HCT116 (cell line): ENCODE results near the gene PLAGL1. TPM values are rescaled to one million over a fixed set of nuclear protein-coding genes. Genes with fewer than 3 reads are reported as not detected.

Experiments
- ATAC-seq: fragments of 200-7000 bp; cut with Tn5 transposase; 2 replicates; pipeline ENCODE4 v1.9.1; 2020; ENCODE audit warnings: mild to moderate bottlenecking, moderate library complexity
- BruUV-seq: library from RNA; stranded (reverse); fragments of 400-500 nt; replicated peaks from 2 replicates; lab custom pipeline; 2021; lab: Mats Ljungman, UMichigan
- CTCF ChIA-PET: fragments of 300-600 bp; sonication (Branson Sonifier 250); formaldehyde crosslinking; loops from one replicate; lab custom pipeline; 2021; ENCODE audit warnings: antibody characterized with exemption; lab: Charles Lee
- POLR2A ChIA-PET: fragments of 300-600, 350-600 bp; sonication (Branson Sonifier 250); formaldehyde crosslinking; loops from one replicate; lab custom pipeline; 2021; ENCODE audit warnings: antibody characterized with exemption; lab: Charles Lee
- RAD21 ChIA-PET, 2 experiments: fragments of 300-600 bp; sonication (Branson Sonifier 250); formaldehyde crosslinking; loops; one replicate each; lab custom pipeline; 2023; ENCODE audit warnings: low total read pairs in 2 of 2; ENCODE audit not compliant: uncharacterized antibody in 2 of 2, unreplicated experiment in 2 of 2, low non-redundant PET in 1 of 2; lab: Charles Lee
- DNase-seq: peaks from one replicate; pipeline ENCODE4 v3.0.0-alpha.2; 2010; ENCODE audit warnings: low read depth, low spot score
- H2AFZ ChIP-seq: fragments of 200-600 bp; shearing (Covaris generic), sonication (generic); 2 replicates; pipeline ENCODE4 v1.6.1; 2017; ENCODE audit warnings: low read depth, mixed run types, mixed read lengths, antibody characterized with exemption, low read length; ENCODE audit not compliant: poor library complexity, severe bottlenecking
- H3K27ac ChIP-seq: 2 replicates; pipeline ENCODE4 v1.5.1; 2012; ENCODE audit warnings: low read depth, low read length
- H3K27me3 ChIP-seq: fragments of 200-600 bp; sonication (generic); 2 replicates; pipeline ENCODE4 v1.6.1; 2016; ENCODE audit warnings: mixed run types, low read length, mixed read lengths; ENCODE audit not compliant: insufficient read depth
- H3K36me3 ChIP-seq, 2 experiments: fragments of 200-500 bp in 1 of 2; fragments of 200-600 bp in 1 of 2; sonication (Bioruptor generic) in 1 of 2; sonication (generic) in 1 of 2; 2 replicates each; pipeline versions ENCODE4 v1.5.1 to v1.6.1; 2014 to 2016; ENCODE audit warnings: low read length in 2 of 2, inconsistent platforms in 1 of 2, mixed read lengths in 1 of 2, mixed run types in 1 of 2; ENCODE audit not compliant: insufficient read depth in 2 of 2, control insufficient read depth in 1 of 2
- H3K4me1 ChIP-seq, 2 experiments: fragments of 200-600 bp in 1 of 2; sonication (generic) in 1 of 2; 2 replicates each; pipeline versions ENCODE4 v1.5.1 to v1.6.1; 2012 to 2017; ENCODE audit warnings: low read length in 2 of 2, inconsistent platforms in 1 of 2, mild to moderate bottlenecking in 1 of 2, mixed read lengths in 1 of 2, mixed run types in 1 of 2, moderate library complexity in 1 of 2; ENCODE audit not compliant: insufficient read depth in 2 of 2, control insufficient read depth in 1 of 2
- H3K4me2 ChIP-seq: fragments of 200-600 bp; sonication (generic); 2 replicates; pipeline ENCODE4 v1.6.1; 2017; ENCODE audit warnings: mixed run types, low read length, mixed read lengths
- H3K4me3 ChIP-seq, 2 experiments: fragments of 200-600 bp in 1 of 2; sonication (generic) in 1 of 2; replicated peaks in 1 of 2; 2 replicates each; pipeline ENCODE4 v1.5.1; 2011 to 2016; ENCODE audit warnings: low read length in 2 of 2, control low read depth in 1 of 2, low read depth in 1 of 2, mild to moderate bottlenecking in 1 of 2, mixed read lengths in 1 of 2, mixed run types in 1 of 2
- H3K79me2 ChIP-seq: fragments of 200-600 bp; sonication (generic); 2 replicates; pipeline ENCODE4 v1.6.1; 2017; ENCODE audit warnings: mild to moderate bottlenecking, mixed run types, low read length, moderate library complexity, mixed read lengths; ENCODE audit not compliant: insufficient read depth
- H3K9ac ChIP-seq: fragments of 200-600 bp; sonication (generic); 2 replicates; pipeline ENCODE4 v1.6.1; 2016; ENCODE audit warnings: low read length, mixed read lengths
- H3K9me2 ChIP-seq: fragments of 200-600 bp; sonication (generic), shearing (Covaris generic); 2 replicates; pipeline ENCODE4 v1.6.1; 2017; ENCODE audit warnings: mixed run types, mild to moderate bottlenecking, moderate library complexity; ENCODE audit not compliant: insufficient read depth
- H3K9me3 ChIP-seq, 2 experiments: fragments of 200-500 bp in 1 of 2; fragments of 200-600 bp in 1 of 2; sonication (Bioruptor generic) in 1 of 2; sonication (generic) in 1 of 2; 2 replicates each; pipeline ENCODE4 v1.6.1; 2014 to 2017; ENCODE audit warnings: low read length in 2 of 2, mixed read lengths in 2 of 2, inconsistent platforms in 1 of 2, low read depth in 1 of 2, mild to moderate bottlenecking in 1 of 2, mixed run types in 1 of 2, moderate library complexity in 1 of 2; ENCODE audit not compliant: control insufficient read depth in 1 of 2, insufficient read depth in 1 of 2
- H4K20me1 ChIP-seq: fragments of 200-600 bp; sonication (generic), shearing (Covaris generic); 2 replicates; pipeline ENCODE4 v1.6.1; 2017; ENCODE audit warnings: mixed run types, mild to moderate bottlenecking, moderate library complexity; ENCODE audit not compliant: insufficient read depth
- ATF3 ChIP-seq: IDR thresholded peaks from 2 replicates; pipeline ENCODE4 v1.6.1; 2012
- CBX3 ChIP-seq: IDR thresholded peaks from 2 replicates; pipeline ENCODE4 v1.6.1; 2012; ENCODE audit warnings: low read depth
- CEBPB ChIP-seq: IDR thresholded peaks from 2 replicates; pipeline ENCODE4 v1.6.1; 2012; ENCODE audit warnings: low read depth
- CTCF ChIP-seq, 3 experiments: fragments of 200-600 bp in 1 of 3; sonication (generic) in 1 of 3; IDR thresholded peaks in 2 of 3; conservative IDR thresholded peaks in 1 of 3; 2 replicates each; pipeline ENCODE4 v1.5.1; 2012 to 2017; ENCODE audit warnings: low read depth in 2 of 3, low read length in 2 of 3, antibody characterized with exemption in 1 of 3, borderline replicate concordance in 1 of 3, control low read depth in 1 of 3, mild to moderate bottlenecking in 1 of 3, mixed read lengths in 1 of 3, mixed run types in 1 of 3, moderate library complexity in 1 of 3; ENCODE audit not compliant: insufficient read depth in 1 of 3
- EGR1 ChIP-seq: IDR thresholded peaks from 2 replicates; pipeline ENCODE4 v1.6.1; 2012; ENCODE audit warnings: low read depth
- EZH2 ChIP-seq: fragments of 200-600 bp; sonication (generic); IDR thresholded peaks from 2 replicates; pipeline ENCODE4 v1.6.1; 2017; ENCODE audit warnings: antibody characterized with exemption, mixed run types
- EZH2phosphoT487 ChIP-seq: fragments of 200-600 bp; IDR thresholded peaks from 2 replicates; pipeline ENCODE4 v1.6.1; 2018; ENCODE audit warnings: antibody characterized with exemption, borderline replicate concordance
- JUND ChIP-seq: IDR thresholded peaks from 2 replicates; pipeline ENCODE4 v1.6.1; 2012
- MAX ChIP-seq: IDR thresholded peaks from 2 replicates; pipeline ENCODE4 v1.6.1; 2012
- REST ChIP-seq: IDR thresholded peaks from 2 replicates; pipeline ENCODE4 v1.6.1; 2012; ENCODE audit warnings: low read depth
- SIN3A ChIP-seq: IDR thresholded peaks from 2 replicates; pipeline ENCODE4 v1.6.1; 2012; ENCODE audit warnings: low read depth
- SRF ChIP-seq: IDR thresholded peaks from 2 replicates; pipeline ENCODE4 v1.6.1; 2012; ENCODE audit warnings: low read depth
- YY1 ChIP-seq: IDR thresholded peaks from 2 replicates; pipeline ENCODE4 v1.6.1; 2011; ENCODE audit warnings: low read length, low read depth, moderate library complexity, mild to moderate bottlenecking; ENCODE audit not compliant: insufficient replicate concordance; ENCODE audit errors: extremely low read depth
- ZFX ChIP-seq: fragments of 450-650 bp; IDR thresholded peaks from 2 replicates; pipeline ENCODE4 v1.6.1; 2017
- ZNF274 ChIP-seq: fragments of 200-500 bp; sonication (Bioruptor generic); IDR thresholded peaks from 2 replicates; pipeline ENCODE4 v1.6.1; 2014; ENCODE audit warnings: mild to moderate bottlenecking, low read depth, low read length, inconsistent platforms
- intact Hi-C: fragments of 100-400 bp; cut with micrococcal nuclease; formaldehyde crosslinking; loops from 2 replicates; pipeline ENCODE4 v1.10.0; 2022
- total RNA-seq: library from RNA; stranded (reverse); gene quantifications from one replicate; pipeline ENCODE4 v1.2.1, GENCODE V29; 2021; ENCODE audit not compliant: unreplicated experiment

PLAGL1 gene
- total RNA-seq, 1 experiment from 2014 or later = 35.6 TPM

- DNase-seq (no peak), ATAC-seq (no peak)
- Histone ChIP-seq H3K79me2 (no peaks in the 10 kb centered on the region), H3K27me3 (no peaks in the 10 kb centered on the region), H3K4me1 (no peaks in the 10 kb centered on the region), H3K9me3 (no peaks in the 10 kb centered on the region), H3K4me2 (no peak overlapping the region), H2AFZ (no peak overlapping the region), H3K9me2 (no peaks in the 10 kb centered on the region), H3K4me3 (no peak overlapping the region), H3K9ac (no peak overlapping the region), H3K36me3 (no peaks in the 10 kb centered on the region), H4K20me1 (no peaks in the 10 kb centered on the region), H3K27ac (no peak overlapping the region)
- ChIA-PET POLR2A (no interaction called here), RAD21 (no interaction called here), CTCF (interaction anchor here (1.4 kb wide), 1 partner anchor 95 kb away, joined by 4 read pairs; no protein-coding TSS in a partner anchor)
- TF ChIP-seq CBX3 (no peak), EGR1 (no peak), ZNF274 (no peak), EZH2phosphoT487 (no peak), MAX (no peak), SIN3A (no peak), CTCF (IDR thresholded peaks at IDR 0.05 in 2 of 3, conservative IDR thresholded peaks at IDR 0.05 in 1 of 3; ENCODE audit: borderline replicate concordance in 1 of 3, insufficient read depth in 1 of 3, low read depth in 2 of 3, low read length in 2 of 3) (no peak), EZH2 (no peak), YY1 (no peak), CEBPB (no peak), SRF (no peak), JUND (no peak), ZFX (no peak), REST (no peak), ATF3 (no peak)
- intact Hi-C loops = no loop called here
- BruUV-seq = no TSS peak
Observed at GRCh38 chr6:144035416-144035815, 27.4 kb upstream of the PLAGL1 start.
